PC-3 (cell line): ENCODE results near the gene STPG2.

Source experiments
- EZH2 ChIP-seq: fragments of 300-600 bp; sonication (generic); IDR thresholded peaks from one replicate; pipeline ENCODE4 v1.6.1; 2017; ENCODE audit warnings: antibody characterized with exemption, mild to moderate bottlenecking, low read length; ENCODE audit not compliant: unreplicated experiment
- TF ChIP-seq, protein P1 (sequence below): fragments of 300-600 bp; sonication (generic); conservative IDR thresholded peaks from 2 replicates; pipeline ENCODE4 v1.5.1; 2017; ENCODE audit warnings: antibody characterized with exemption, low read depth, mild to moderate bottlenecking, low read length

- TF ChIP-seq EZH2 = no peak
- TF ChIP-seq, protein P1, sequence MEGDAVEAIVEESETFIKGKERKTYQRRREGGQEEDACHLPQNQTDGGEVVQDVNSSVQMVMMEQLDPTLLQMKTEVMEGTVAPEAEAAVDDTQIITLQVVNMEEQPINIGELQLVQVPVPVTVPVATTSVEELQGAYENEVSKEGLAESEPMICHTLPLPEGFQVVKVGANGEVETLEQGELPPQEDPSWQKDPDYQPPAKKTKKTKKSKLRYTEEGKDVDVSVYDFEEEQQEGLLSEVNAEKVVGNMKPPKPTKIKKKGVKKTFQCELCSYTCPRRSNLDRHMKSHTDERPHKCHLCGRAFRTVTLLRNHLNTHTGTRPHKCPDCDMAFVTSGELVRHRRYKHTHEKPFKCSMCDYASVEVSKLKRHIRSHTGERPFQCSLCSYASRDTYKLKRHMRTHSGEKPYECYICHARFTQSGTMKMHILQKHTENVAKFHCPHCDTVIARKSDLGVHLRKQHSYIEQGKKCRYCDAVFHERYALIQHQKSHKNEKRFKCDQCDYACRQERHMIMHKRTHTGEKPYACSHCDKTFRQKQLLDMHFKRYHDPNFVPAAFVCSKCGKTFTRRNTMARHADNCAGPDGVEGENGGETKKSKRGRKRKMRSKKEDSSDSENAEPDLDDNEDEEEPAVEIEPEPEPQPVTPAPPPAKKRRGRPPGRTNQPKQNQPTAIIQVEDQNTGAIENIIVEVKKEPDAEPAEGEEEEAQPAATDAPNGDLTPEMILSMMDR = no peak
Observed at GRCh38 chr4:97605932-97606331, 537.3 kb downstream of the STPG2 start.
